ENCODE measurements around the gene GPC6. TPM values are rescaled to one million over a fixed set of nuclear protein-coding genes. Genes with fewer than 3 reads are reported as not detected.

GPC6 gene
- polyA plus RNA-seq, 1 of the 3 experiments (the other 2 are of a cell fraction), result 6.7 TPM

- no peak for TF ChIP-seq GABPA (IDR thresholded peaks at IDR 0.05; ENCODE audit: low read depth)
- no peak for TF ChIP-seq USF1 (IDR thresholded peaks at IDR 0.05; ENCODE audit: borderline replicate concordance, low read depth)
- no peak for TF ChIP-seq TCF12 (IDR thresholded peaks at IDR 0.05)
- TF ChIP-seq TAF1 (IDR thresholded peaks at IDR 0.05; ENCODE audit: borderline replicate concordance, low read depth, low read length), result no peak
- no peak for TF ChIP-seq ELF1 (IDR thresholded peaks at IDR 0.05)
- TF ChIP-seq USF2 (IDR thresholded peaks at IDR 0.05; ENCODE audit: borderline replicate concordance, low read depth, low read length), result no peak
- no peak for TF ChIP-seq SMC3 (IDR thresholded peaks at IDR 0.05; ENCODE audit: low read depth, low read length)
- TF ChIP-seq EP300 (IDR thresholded peaks at IDR 0.05; ENCODE audit: borderline replicate concordance in 1 of 2, low read depth in 1 of 2, low read length in 1 of 2), result no peak
- TF ChIP-seq JUND (IDR thresholded peaks at IDR 0.05), result no peak
- POLR2A ChIA-PET, result no interaction called here
- WGBS (ENCODE audit: low lambda C conversion rate), result 95% methylated on average over 3 of the region's 3 CpGs
These were observed 988.4 kb downstream of the GPC6 start for GRCh38 chr13:94214975-94215374.

GRCh38 chr13:94216476-94216875, 989.9 kb downstream of the GPC6 start:
- Histone ChIP-seq H3K27me3 (ENCODE audit: insufficient read depth) (no peaks in the 10 kb centered on the region), H3K79me2 (ENCODE audit: insufficient read depth) (no peaks in the 10 kb centered on the region), H3K4me1 (ENCODE audit: control insufficient read depth in 1 of 2, insufficient read depth in 2 of 2, low read depth in 1 of 2, low read length in 1 of 2) (peaks cover 2 to 7% of the 10 kb centered on the region in 2 experiments; a peak in 3 of 4 replicates), H3K4me2 (no peak overlapping the region), H4K20me1 (ENCODE audit: insufficient read depth) (no peaks in the 10 kb centered on the region), H2AFZ (ENCODE audit: low read depth) (no peak overlapping the region), H3K9ac (no peak overlapping the region), H3F3A (replicated peaks; ENCODE audit: insufficient read depth) (no peaks in the 10 kb centered on the region), H3K9me3 (no peaks in the 10 kb centered on the region), H3K36me3 (replicated peaks in 1 of 2; ENCODE audit: control insufficient read depth in 1 of 2, insufficient read depth in 2 of 2, low read length in 1 of 2) (no peaks in the 10 kb centered on the region), H3K4me3 (ENCODE audit: low read depth in 2 of 2, low read length in 1 of 2) (no peak overlapping the region), H3K9me2 (no peaks in the 10 kb centered on the region), H3K27ac (ENCODE audit: low read depth in 2 of 2, low read length in 1 of 2) (no peak overlapping the region)
- TF ChIP-seq EZH2phosphoT487 (IDR thresholded peaks at IDR 0.05; ENCODE audit: borderline replicate concordance, low read depth), result no peak
- TF ChIP-seq GATA2 (CRISPR knock-in tag; IDR thresholded peaks at IDR 0.05), result no peak
- no peak for TF ChIP-seq RCOR1 (IDR thresholded peaks at IDR 0.05; ENCODE audit: low read length)
- TF ChIP-seq YY1 (IDR thresholded peaks at IDR 0.05; ENCODE audit: low read depth), result no peak
- TF ChIP-seq FOSL2 (IDR thresholded peaks at IDR 0.05; ENCODE audit: borderline replicate concordance, low read depth), result no peak
- no peak for TF ChIP-seq POLR2AphosphoS5 (IDR thresholded peaks at IDR 0.05; ENCODE audit: low read depth, low read length)
- TF ChIP-seq FOXJ3 (CRISPR knock-in tag; IDR thresholded peaks at IDR 0.05), result no peak
- TF ChIP-seq IRF3 (IDR thresholded peaks at IDR 0.05; ENCODE audit: low read depth, low read length), result no peak
- TF ChIP-seq TAF1 (IDR thresholded peaks at IDR 0.05; ENCODE audit: borderline replicate concordance, low read depth, low read length), result no peak
- TF ChIP-seq MEF2A (IDR thresholded peaks at IDR 0.05; ENCODE audit: borderline replicate concordance, low read depth), result no peak
- TF ChIP-seq JUND (IDR thresholded peaks at IDR 0.05), result no peak
- TF ChIP-seq USF1 (IDR thresholded peaks at IDR 0.05; ENCODE audit: borderline replicate concordance, low read depth), result no peak
- WGBS (ENCODE audit: low lambda C conversion rate), result 70% methylated on average over 1 of the region's 1 CpG
- DNase-seq, result no peak
- CTCF ChIA-PET, result interaction anchor here (1.4 kb wide), 1 partner anchor 10 kb away, joined by 5 read pairs; no protein-coding TSS in a partner anchor
- POLR2A ChIA-PET, result no interaction called here

More at GRCh38 chr13:94214975-94215374, 988.4 kb downstream of the GPC6 start:
- Histone ChIP-seq H3F3A (replicated peaks; ENCODE audit: insufficient read depth) (no peaks in the 10 kb centered on the region), H3K4me3 (ENCODE audit: low read depth in 2 of 2, low read length in 1 of 2) (no peak overlapping the region), H4K20me1 (ENCODE audit: insufficient read depth) (no peaks in the 10 kb centered on the region), H3K9me2 (no peaks in the 10 kb centered on the region), H3K27me3 (ENCODE audit: insufficient read depth) (no peaks in the 10 kb centered on the region), H3K9me3 (no peaks in the 10 kb centered on the region), H3K27ac (ENCODE audit: low read depth in 2 of 2, low read length in 1 of 2) (no peak overlapping the region), H2AFZ (ENCODE audit: low read depth) (no peak overlapping the region), H3K9ac (no peak overlapping the region), H3K36me3 (replicated peaks in 1 of 2; ENCODE audit: control insufficient read depth in 1 of 2, insufficient read depth in 2 of 2, low read length in 1 of 2) (no peaks in the 10 kb centered on the region), H3K4me1 (ENCODE audit: control insufficient read depth in 1 of 2, insufficient read depth in 2 of 2, low read depth in 1 of 2, low read length in 1 of 2) (peaks cover 2 to 7% of the 10 kb centered on the region in 2 experiments; a peak in 3 of 4 replicates), H3K4me2 (no peak overlapping the region), H3K79me2 (ENCODE audit: insufficient read depth) (no peaks in the 10 kb centered on the region)
- DNase-seq, result no peak
- CTCF ChIA-PET, result interaction anchor here (1.4 kb wide), 1 partner anchor 8 kb away, joined by 5 read pairs; no protein-coding TSS in a partner anchor
